Fibroblast of the conjunctiva (primary cell): Measurements from ENCODE around the gene CCDC188.

Source experiments
- DNase-seq: peaks from one replicate; pipeline ENCODE4 v3.0.0-alpha.2; 2010; ENCODE audit warnings: low read depth

The CCDC188 gene

GRCh38 chr22:20147237-20147988 is 3.4 kb downstream of the CCDC188 start:
- no peak for DNase-seq

- DNase-seq, result no peak
These were observed 4.1 kb downstream of the CCDC188 start for GRCh38 chr22:20146777-20147176.

DNA sequence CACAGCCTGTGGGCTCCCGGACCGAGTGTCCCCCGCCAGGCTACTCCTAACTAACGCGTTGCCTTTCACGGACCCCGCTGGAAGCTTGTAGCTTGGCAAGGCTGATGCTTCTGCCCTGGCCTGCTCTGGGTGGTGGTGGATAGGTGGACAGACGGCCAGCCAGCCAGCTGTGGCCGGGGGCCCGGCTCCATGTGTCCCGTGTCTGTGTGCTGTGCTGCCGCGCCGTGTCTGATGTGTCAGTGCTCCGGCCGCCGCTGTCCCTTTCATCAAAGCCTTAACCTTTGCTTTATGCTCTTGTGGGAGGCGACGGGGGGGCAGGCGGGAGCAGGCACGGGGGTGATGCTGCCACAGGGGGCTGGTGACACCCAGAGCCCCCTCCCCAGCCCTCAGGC is 5.0 kb downstream of the CCDC188 start:
- no peak for DNase-seq

DNA sequence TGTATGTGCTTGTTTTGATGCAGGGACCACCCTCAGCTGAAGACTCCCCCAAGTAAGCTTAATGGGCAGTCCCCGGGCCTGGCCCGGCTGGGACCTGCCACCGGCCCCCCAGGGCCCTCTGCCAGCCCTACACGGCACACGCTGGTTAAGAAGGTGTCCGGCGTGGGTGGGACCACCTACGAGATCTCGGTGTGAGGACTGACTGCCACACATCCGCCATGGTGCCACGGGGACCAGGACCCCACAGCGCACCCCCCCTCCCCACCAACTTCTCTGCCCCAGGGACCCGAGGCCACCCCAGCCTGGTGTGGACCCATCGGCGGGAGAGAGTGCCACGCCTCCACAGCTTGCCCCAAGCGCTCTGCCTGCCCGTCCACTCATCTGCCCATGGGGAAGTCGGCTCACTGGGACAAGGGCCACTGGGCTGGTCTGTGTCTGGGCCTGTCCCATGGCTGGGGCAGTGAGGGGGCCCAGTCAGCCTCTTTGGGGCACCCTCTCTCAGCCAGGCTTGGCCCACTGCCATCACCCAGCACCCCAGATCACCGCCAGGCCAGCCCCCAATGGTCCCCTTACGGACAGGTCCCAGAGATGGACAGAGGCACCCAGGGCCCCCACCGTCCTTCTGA is 5.5 kb downstream of the CCDC188 start:
- no peak for DNase-seq

GRCh38 chr22:20143883-20144665 is 6.8 kb downstream of the CCDC188 start:
- no peak for DNase-seq

GRCh38 chr22:20142711-20143621 is 7.9 kb downstream of the CCDC188 start:
- no peak for DNase-seq

GRCh38 chr22:20141186-20142077 is 9.4 kb downstream of the CCDC188 start:
- DNase-seq, result no peak

- DNase-seq, result no peak
These were observed 10.3 kb downstream of the CCDC188 start for GRCh38 chr22:20140521-20140964.

- no peak for DNase-seq
These were observed 10.8 kb downstream of the CCDC188 start for GRCh38 chr22:20140107-20140445.

DNA sequence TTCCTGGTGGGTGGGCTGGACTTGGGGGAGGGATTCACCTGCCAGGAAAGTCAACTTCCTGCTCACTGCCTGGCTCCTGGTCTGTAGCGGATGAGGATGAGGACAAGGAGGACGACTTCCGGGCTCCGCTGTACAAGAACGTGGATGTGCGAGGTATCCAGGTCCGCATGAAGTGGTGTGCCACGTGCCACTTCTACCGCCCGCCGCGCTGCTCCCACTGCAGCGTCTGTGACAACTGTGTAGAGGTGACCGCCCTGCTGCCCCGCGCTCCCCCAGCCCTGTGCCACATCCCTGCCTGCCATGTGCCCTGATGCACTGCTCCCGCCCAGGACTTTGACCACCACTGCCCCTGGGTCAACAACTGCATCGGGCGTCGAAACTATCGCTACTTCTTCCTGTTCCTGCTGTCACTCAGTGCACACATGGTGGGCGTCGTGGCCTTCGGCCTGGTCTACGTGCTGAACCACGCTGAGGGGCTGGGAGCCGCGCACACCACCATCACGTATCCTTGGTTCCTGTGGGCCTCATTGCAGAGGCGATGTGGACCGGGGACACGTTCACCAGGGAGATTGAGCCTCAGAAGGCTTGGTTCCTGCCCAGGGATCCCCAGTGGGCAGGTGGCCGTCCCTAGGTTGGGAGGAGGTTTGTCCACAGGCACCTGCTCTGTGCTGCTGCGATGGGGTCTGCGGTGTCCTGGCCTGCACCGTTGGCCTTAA is 11.3 kb downstream of the CCDC188 start:
- DNase-seq, result no peak

- DNase-seq, result no peak
These were observed 12.0 kb downstream of the CCDC188 start for GRCh38 chr22:20138868-20139267.

- DNase-seq, result no peak
These were observed 12.5 kb downstream of the CCDC188 start for GRCh38 chr22:20138417-20138738.

DNA sequence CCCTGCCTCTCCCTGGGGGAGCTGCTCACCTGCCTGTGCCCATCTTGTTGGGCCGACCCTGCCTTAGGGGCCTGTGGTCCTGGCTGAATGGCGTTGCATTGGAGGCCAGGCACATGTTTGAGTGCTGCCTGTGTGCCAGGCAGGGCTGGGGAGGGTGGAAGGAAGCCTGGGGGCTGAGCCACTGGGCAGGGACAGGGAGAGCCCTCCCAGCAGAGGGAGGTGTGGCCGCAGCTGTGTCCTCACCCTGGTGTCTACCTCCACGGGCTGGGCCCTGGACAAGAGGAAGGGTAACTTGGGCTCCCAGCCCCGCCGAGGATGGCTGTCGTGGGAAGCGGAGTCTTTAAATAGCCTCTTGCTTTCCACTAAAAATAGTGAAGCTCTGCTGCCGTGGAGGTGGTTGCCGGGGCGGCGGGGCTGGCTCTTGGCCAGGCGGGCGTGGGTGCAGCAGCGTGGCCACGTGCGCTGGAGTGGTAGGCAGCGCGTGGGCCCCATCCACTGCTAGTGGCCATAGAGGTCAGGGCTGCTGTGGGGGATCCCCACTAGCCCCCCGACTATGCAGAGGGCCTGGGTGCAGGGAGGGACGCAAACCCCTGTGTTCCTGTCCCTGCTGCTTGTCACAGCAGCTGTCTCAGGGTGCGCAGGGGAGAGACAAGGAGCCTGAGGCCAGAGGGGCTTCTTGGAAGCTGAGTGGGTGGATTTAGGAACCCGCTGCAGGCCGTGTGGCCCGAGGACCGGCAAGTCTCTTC is 13.0 kb downstream of the CCDC188 start:
- DNase-seq, result no peak

DNA sequence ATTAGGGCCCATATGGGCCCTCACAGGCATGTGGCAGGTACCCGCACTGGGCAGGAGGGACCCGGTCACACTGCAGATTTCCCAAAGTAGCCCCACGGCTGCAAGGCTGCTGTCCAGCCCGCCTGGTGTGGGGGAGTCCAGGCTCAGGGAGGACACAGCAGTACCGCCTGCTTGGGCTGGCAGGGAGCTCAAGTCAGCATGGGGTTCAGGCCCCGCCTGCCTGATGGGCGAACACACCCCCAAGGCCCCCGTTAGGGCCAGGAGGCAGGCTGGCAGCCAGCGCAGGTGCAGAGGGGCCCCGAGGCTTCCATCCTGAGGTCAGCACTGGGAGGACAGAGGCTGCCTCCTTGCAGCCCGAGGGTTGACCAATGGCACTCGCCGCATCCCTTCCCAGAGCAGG is 13.7 kb downstream of the CCDC188 start:
- no peak for DNase-seq

DNA sequence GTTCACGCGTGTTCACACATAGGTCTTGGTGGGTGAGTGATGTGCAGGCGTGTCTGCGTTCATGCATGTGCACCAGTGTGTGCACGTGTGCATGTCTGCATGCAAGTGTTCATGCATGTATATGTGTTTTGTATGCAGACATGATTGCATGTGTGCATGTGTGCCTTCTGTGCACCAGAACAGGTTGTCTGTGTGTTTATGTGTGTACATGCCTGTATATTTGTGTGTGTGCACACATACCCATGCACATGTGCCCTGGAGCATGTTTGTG is 14.3 kb downstream of the CCDC188 start:
- DNase-seq, result no peak

GRCh38 chr22:20135806-20136602 is 14.9 kb downstream of the CCDC188 start:
- no peak for DNase-seq

DNA sequence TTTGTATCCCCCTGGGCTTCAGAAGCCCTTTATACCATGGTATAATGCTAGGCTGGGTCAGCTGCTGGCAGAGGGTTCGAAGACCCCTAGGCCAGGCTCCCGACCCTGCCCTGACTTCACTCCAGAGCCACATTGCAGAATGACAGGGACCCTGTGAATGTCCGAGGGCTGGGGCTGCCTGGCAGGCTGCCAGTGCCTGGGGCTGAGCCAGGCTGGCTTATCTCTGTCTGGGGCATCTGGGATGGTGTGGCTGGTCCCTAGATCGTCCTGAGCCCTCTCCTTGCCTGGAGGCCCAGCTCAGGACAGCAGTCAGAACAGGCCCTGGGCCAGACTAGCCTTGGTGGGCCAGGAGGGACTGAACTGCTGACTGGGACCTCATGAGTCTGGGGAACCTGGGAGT is 15.6 kb downstream of the CCDC188 start:
- DNase-seq, result no peak

- DNase-seq, result no peak
These were observed 16.8 kb downstream of the CCDC188 start for GRCh38 chr22:20133930-20134549.
